ENCODE results near the gene MYO16.

DNA sequence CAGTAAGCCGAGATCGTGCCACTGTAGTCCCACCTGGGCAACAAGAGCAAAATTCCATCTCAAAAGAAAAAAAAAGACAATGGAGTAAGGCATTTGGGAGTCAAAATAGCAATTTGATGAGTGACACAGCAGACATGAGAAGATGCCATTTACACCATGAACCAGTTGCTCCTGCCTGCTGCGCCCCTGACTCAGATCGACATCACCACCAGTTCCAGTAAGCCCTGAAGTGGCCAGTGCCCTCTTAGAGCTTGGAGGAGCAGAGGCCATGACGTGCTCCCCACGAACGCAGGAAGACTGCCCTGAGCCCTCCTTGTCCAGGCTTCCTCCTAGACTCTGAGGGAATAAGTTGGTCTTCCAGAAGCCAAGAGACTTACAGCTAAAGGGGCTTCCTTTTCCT lies 339.2 kb downstream of the MYO16 start:
- TF ChIP-seq EP300 (conservative IDR thresholded peaks at IDR 0.05; ENCODE audit: poor library complexity, severe bottlenecking) (no peak), POLR2AphosphoS5 (IDR thresholded peaks at IDR 0.05) (no peak), CTCF (IDR thresholded peaks at IDR 0.05; ENCODE audit: poor library complexity, severe bottlenecking) (no peak), SMC3 (conservative IDR thresholded peaks at IDR 0.05; ENCODE audit: poor library complexity) (no peak), EZH2 (IDR thresholded peaks at IDR 0.05; ENCODE audit: borderline replicate concordance, insufficient read depth, low read length, poor library complexity, severe bottlenecking) (no peak), TAF1 (IDR thresholded peaks at IDR 0.05; ENCODE audit: low read depth) (no peak), RAD21 (conservative IDR thresholded peaks at IDR 0.05) (no peak), MXI1 (conservative IDR thresholded peaks at IDR 0.05; ENCODE audit: poor library complexity, severe bottlenecking) (no peak)
- TF ChIP-seq, protein P1, sequence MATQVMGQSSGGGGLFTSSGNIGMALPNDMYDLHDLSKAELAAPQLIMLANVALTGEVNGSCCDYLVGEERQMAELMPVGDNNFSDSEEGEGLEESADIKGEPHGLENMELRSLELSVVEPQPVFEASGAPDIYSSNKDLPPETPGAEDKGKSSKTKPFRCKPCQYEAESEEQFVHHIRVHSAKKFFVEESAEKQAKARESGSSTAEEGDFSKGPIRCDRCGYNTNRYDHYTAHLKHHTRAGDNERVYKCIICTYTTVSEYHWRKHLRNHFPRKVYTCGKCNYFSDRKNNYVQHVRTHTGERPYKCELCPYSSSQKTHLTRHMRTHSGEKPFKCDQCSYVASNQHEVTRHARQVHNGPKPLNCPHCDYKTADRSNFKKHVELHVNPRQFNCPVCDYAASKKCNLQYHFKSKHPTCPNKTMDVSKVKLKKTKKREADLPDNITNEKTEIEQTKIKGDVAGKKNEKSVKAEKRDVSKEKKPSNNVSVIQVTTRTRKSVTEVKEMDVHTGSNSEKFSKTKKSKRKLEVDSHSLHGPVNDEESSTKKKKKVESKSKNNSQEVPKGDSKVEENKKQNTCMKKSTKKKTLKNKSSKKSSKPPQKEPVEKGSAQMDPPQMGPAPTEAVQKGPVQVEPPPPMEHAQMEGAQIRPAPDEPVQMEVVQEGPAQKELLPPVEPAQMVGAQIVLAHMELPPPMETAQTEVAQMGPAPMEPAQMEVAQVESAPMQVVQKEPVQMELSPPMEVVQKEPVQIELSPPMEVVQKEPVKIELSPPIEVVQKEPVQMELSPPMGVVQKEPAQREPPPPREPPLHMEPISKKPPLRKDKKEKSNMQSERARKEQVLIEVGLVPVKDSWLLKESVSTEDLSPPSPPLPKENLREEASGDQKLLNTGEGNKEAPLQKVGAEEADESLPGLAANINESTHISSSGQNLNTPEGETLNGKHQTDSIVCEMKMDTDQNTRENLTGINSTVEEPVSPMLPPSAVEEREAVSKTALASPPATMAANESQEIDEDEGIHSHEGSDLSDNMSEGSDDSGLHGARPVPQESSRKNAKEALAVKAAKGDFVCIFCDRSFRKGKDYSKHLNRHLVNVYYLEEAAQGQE (IDR thresholded peaks at IDR 0.05; ENCODE audit: borderline replicate concordance) = no peak

Measured in neural cell (in vitro differentiated cells).